ENCODE data around the gene RXFP4.
A peak's percentile ranks its signal among the peaks of the same experiment; 100 is the strongest.

RXFP4 gene

DNA sequence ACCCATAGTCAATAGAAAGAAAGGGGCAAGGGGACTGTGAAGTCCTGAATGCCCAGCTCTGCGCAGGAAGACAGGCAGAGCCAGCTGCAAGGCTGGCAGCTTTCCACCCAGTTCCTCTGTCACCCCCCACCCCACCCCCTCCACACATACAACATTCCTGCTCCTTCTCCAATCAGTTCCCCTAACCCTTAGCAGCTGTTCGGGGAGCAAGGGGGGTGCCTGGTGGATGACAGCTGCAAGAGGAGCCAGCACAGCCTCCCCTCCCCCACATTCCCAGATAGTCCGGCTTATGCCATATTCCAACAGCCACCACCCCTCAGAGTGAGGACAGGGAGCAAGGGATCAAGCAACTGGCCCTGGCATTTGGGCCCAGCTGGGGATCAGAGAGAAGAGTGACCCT, 27.2 kb downstream of the RXFP4 start:
- peak overlapping the region; percentile 71 to 99 (median 76); a peak in 21 of 22 replicates for H3K9ac ChIP-seq
- H3K27me3 ChIP-seq, result no peaks in the 10 kb centered on the region
- no peak for TF ChIP-seq Cebpa-rat (IDR thresholded peaks at IDR 0.05)
- peaks cover 94 to 99% (median 97%) of the 10 kb centered on the region in 10 experiments for H3K4me1 ChIP-seq
- H3K27ac ChIP-seq, result peak overlapping the region; percentile 72 to 100 (median 87); a peak in 21 of 22 replicates
- H4K20me1 ChIP-seq, result peaks cover 79 to 97% (median 93%) of the 10 kb centered on the region in 11 experiments
- peak overlapping the region; percentile 31 to 64 (median 50); a peak in 16 of 20 replicates for H3K4me3 ChIP-seq
- peaks cover 74 to 88% (median 82%) of the 10 kb centered on the region in 11 experiments for H3K36me3 ChIP-seq
- H3K9me3 ChIP-seq (replicated peaks in 1 of 11), result no peaks in the 10 kb centered on the region
- peak overlapping the region; percentile 92 to 100 (median 100) for H3K4me2 ChIP-seq

DNA sequence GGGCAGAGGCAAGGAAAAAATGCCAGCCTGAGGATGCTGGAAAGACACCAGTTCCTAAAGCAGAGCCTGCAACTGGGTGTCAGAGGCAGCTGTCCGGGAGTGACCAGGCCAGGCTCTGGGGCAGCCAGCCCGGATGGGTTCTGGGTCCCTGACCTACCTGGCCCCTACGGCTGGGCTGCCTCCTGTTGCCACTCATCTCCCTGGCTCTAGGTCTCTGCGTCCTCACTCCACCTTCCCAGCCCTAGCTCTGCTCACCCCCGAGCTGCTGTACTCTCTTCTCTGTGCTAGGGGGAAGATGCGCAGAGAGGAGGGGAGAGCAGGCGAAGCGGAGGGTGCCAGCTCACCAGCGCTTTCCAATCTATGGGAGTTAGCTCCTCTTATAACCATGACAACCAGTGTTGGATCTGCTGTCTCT, 27.9 kb downstream of the RXFP4 start:
- H3K4me3 ChIP-seq, result peak overlapping the region in 9 of 10 experiments; percentile 13 to 64 (median 50); a peak in 11 of 20 replicates
- TF ChIP-seq Cebpa-rat (IDR thresholded peaks at IDR 0.05), result no peak
- peak overlapping the region; percentile 92 to 100 (median 100) for H3K4me2 ChIP-seq
- peaks cover 81 to 100% (median 95%) of the 10 kb centered on the region in 11 experiments for H4K20me1 ChIP-seq
- no peaks in the 10 kb centered on the region for H3K9me3 ChIP-seq (replicated peaks in 1 of 11)
- H3K9ac ChIP-seq, result peak overlapping the region; percentile 71 to 99 (median 76)
- peak overlapping the region; percentile 72 to 100 (median 87) for H3K27ac ChIP-seq
- peaks cover 73 to 88% (median 83%) of the 10 kb centered on the region in 11 experiments for H3K36me3 ChIP-seq
- no peaks in the 10 kb centered on the region for H3K27me3 ChIP-seq
- H3K4me1 ChIP-seq, result peaks cover 98 to 100% (median 100%) of the 10 kb centered on the region in 10 experiments

DNA sequence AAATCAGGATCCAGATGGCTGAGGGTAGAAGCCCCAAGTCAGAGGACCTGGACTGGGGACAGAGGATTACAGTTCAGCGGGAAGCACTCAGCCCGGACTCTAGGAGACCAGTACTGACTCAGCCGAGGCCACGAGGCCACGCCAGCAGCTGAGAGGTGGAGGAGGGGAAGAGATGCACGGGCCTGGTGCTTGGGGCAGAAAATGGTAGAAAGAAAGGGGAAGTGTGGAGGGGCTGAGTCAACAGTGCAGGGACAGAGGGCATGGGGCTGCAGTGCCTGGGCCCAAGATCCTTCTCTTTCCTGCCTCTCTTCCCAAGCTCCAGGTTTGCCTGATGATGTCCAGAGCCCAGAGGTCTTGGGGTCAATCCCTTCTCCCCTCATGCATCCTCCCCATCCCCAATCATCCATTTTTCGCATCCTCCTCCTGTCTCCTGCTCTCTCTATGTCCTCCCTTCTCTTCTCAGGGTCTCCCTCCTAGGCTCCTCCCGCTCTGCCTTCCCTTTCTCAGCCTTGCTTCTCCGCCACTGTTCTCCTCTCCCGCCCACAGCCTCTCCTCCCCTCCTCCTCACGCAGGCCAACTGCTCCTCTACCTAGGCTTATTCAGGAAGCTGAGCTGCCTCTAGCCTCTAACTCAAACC, 29.2 kb downstream of the RXFP4 start:
- Histone ChIP-seq H3K9ac (peak overlapping the region; percentile 71 to 99 (median 76)), H3K4me1 (peaks cover 96 to 100% (median 100%) of the 10 kb centered on the region in 10 experiments), H3K9me3 (replicated peaks in 1 of 11) (no peaks in the 10 kb centered on the region), H3K27ac (peak overlapping the region; percentile 72 to 100 (median 87)), H3K27me3 (no peaks in the 10 kb centered on the region), H3K36me3 (peaks cover 60 to 85% (median 74%) of the 10 kb centered on the region in 11 experiments), H3K4me3 (peak overlapping the region in 9 of 10 experiments; percentile 18 to 64 (median 43); a peak in 17 of 20 replicates), H3K4me2 (peak overlapping the region; percentile 92 to 100 (median 100)), H4K20me1 (peaks cover 81 to 100% (median 95%) of the 10 kb centered on the region in 11 experiments)
- TF ChIP-seq Cebpa-rat (IDR thresholded peaks at IDR 0.05), result no peak

DNA sequence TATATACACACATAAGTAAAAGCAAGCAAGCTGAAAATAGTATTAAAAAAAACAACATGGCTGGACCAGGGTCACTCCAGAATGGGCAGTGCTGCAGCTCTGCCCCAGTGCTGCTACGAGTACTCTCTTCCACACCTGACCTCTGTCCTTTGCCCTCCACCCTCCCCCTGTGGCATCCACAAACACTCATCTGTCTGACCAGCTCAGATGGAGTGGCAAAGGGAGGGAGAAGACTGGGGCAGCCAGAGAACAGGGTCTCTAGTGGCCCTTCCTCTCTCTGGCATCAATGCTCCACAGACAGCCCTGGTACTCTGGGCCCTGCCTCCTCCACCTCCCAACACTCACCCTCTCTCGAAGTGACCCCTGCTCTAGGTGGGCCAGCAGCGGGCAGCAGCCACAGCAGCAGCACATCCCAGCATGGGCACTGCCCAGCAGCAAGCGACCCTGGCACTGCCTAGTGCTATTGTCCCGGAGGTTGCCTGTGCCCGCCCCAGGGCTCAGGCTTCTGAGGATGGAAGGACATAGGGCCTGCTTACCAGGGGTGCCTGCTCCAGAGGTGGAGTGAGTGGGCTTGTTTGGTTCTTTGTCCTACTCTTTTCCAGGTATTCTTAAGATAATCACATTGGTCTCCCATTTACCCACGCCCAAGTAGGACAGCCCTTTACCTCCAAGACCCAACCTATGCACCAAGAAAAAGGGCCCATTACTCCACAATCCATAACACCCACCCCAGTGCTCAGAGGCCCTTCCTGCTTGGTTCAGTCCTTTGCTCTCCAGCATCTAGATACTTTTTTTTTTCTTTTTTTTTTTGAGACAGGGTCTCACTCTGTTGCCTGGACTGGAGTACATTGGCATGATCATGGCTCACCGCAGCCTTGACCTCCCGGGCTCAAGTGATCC, 30.7 kb downstream of the RXFP4 start:
- H3K4me2 ChIP-seq, result peak overlapping the region; percentile 92 to 100 (median 100)
- peaks cover 81 to 89% (median 87%) of the 10 kb centered on the region in 10 experiments for H3K4me1 ChIP-seq
- H4K20me1 ChIP-seq, result peaks cover 81 to 100% (median 94%) of the 10 kb centered on the region in 11 experiments
- peak overlapping the region; percentile 63 to 99 (median 76); a peak in 21 of 22 replicates for H3K9ac ChIP-seq
- TF ChIP-seq Cebpa-rat (IDR thresholded peaks at IDR 0.05), result no peak
- peak overlapping the region in 9 of 10 experiments; percentile 2 to 64 (median 39); a peak in 13 of 20 replicates for H3K4me3 ChIP-seq
- H3K36me3 ChIP-seq, result peaks cover 46 to 70% (median 59%) of the 10 kb centered on the region in 11 experiments
- no peaks in the 10 kb centered on the region for H3K9me3 ChIP-seq (replicated peaks in 1 of 11)
- no peaks in the 10 kb centered on the region for H3K27me3 ChIP-seq
- peak overlapping the region; percentile 49 to 100 (median 87); a peak in 21 of 22 replicates for H3K27ac ChIP-seq

DNA sequence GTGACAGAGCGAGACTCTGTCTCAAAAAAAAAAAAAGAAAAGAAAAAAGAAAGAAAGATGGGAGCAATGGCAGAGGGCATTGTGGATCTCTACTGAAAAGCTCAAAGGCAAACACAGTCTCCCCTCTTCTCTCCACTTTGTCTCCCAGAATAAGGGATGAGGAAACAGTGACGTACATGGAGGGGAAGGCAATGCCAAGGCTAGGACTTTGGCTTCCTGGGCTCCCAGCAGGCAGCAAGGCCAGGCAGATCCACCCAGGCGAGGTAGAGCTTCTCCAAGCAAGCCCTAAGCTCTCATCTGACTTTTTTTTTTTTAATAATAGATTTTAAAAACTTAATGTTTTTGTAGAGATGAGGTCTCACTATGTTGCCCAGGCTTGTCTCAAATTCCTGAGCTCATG, 32.3 kb downstream of the RXFP4 start:
- no peaks in the 10 kb centered on the region for H3K27me3 ChIP-seq
- H3K4me1 ChIP-seq, result peaks cover 66 to 74% (median 71%) of the 10 kb centered on the region in 10 experiments
- H3K9me3 ChIP-seq (replicated peaks in 1 of 11), result no peaks in the 10 kb centered on the region
- no peak for TF ChIP-seq Cebpa-rat (IDR thresholded peaks at IDR 0.05)
- H4K20me1 ChIP-seq, result peaks cover 79 to 91% (median 84%) of the 10 kb centered on the region in 11 experiments
- H3K27ac ChIP-seq, result peak overlapping the region; percentile 93 to 100 (median 98); a peak in 19 of 22 replicates
- H3K9ac ChIP-seq, result peak overlapping the region; percentile 95 to 100 (median 98); a peak in 20 of 22 replicates
- H3K4me2 ChIP-seq, result peak overlapping the region; percentile 92 to 100 (median 100)
- peak overlapping the region; percentile 88 to 96 (median 94); a peak in 19 of 20 replicates for H3K4me3 ChIP-seq
- peaks cover 31 to 55% (median 44%) of the 10 kb centered on the region in 11 experiments for H3K36me3 ChIP-seq

DNA sequence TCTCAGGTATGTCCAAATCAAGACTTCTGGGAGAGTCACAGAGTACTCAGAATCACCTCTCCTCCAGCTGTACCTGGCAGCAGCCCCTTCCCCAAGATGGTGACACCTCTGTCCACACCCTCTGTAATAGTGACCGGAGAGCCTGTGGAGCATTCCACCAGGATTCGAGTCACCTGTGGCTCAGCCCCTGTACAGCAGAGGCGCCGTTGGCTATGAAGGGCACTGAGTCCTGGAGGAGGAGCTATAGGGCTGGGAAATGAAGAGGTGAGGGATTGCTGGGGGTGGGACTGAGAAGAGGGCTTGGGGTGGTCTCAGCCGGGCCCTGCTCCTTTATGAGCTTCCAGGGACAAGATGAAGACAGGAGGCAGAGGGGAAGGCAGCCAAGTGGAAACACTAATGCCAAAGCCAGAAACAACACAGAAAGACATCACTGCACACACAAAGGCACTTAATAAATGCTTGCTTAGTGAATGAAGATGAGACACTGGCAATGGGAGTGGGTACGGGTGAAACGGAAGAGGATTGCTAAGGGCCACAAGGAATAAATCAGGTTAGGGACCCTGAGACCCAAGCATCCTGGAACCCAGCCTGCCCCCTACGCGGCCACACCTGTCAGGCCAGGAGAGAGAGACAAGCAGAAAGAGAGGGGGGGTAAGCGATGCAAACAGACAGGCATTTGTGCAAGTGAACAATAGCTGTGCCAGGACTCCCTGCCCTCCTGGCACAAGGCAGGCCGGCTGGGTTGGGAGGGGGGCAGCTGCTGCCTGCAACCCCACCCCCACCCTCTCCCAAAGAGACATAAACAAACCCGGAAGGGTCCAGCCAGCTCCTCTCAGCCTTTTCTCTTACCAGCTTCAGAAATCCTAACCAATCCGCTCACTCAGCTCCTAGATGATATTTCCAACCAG, 33.0 kb downstream of the RXFP4 start:
- peaks cover 72 to 84% (median 77%) of the 10 kb centered on the region in 11 experiments for H4K20me1 ChIP-seq
- peak overlapping the region; percentile 92 to 100 (median 100) for H3K4me2 ChIP-seq
- H3K27me3 ChIP-seq, result no peaks in the 10 kb centered on the region
- no peaks in the 10 kb centered on the region for H3K9me3 ChIP-seq (replicated peaks in 1 of 11)
- peak overlapping the region; percentile 88 to 96 (median 94) for H3K4me3 ChIP-seq
- peaks cover 62 to 74% (median 71%) of the 10 kb centered on the region in 10 experiments for H3K4me1 ChIP-seq
- peak overlapping the region; percentile 95 to 100 (median 98) for H3K9ac ChIP-seq
- peaks cover 23 to 47% (median 36%) of the 10 kb centered on the region in 11 experiments for H3K36me3 ChIP-seq
- no peak for TF ChIP-seq Cebpa-rat (IDR thresholded peaks at IDR 0.05)
- H3K27ac ChIP-seq, result peak overlapping the region; percentile 93 to 100 (median 98); a peak in 20 of 22 replicates

DNA sequence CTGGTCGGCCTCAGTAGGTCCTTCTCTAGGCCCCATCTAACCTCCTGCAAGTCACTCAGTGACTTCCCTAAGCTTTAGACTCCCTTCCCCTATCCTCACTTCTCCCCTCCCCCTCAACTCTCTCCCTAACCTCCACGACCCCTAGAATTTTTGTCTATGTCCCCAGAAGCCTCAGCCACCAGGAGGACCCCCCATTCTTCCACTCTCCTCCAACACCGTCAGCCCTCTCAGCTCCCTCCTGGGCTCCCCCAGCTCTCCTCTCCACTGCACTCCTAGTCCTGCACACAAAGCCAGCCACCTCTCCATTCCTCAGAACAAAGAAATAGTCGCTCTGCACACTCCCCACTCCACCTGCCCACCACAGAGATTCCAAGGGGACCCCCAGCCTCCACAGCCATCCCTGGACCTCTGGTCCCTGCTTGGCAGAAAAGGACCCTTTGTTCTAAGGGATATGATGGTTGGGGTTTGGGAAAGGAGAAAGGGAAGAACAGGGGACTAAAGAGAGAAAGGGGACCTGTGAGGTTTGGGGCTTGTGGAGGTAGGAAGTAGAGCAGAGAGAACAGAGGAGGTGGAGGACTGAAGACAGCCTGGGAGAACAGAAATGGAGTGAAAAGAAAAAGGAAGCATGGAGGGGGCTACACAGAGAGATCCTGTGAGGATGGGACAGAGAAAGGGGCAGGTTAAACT, 34.1 kb downstream of the RXFP4 start:
- peak overlapping the region; percentile 88 to 96 (median 94) for H3K4me3 ChIP-seq
- peak overlapping the region; percentile 93 to 100 (median 98) for H3K27ac ChIP-seq
- H4K20me1 ChIP-seq, result peaks cover 62 to 74% (median 68%) of the 10 kb centered on the region in 11 experiments
- no peaks in the 10 kb centered on the region for H3K27me3 ChIP-seq
- peaks cover 16 to 38% (median 28%) of the 10 kb centered on the region in 11 experiments; a peak in 20 of 22 replicates for H3K36me3 ChIP-seq
- peak overlapping the region; percentile 95 to 100 (median 98) for H3K9ac ChIP-seq
- H3K4me2 ChIP-seq, result peak overlapping the region; percentile 92 to 100 (median 100)
- peaks cover 63 to 74% (median 71%) of the 10 kb centered on the region in 10 experiments for H3K4me1 ChIP-seq
- no peak for TF ChIP-seq Cebpa-rat (IDR thresholded peaks at IDR 0.05)
- no peaks in the 10 kb centered on the region for H3K9me3 ChIP-seq (replicated peaks in 1 of 11)

Data from BLaER1 treated with 17β-estradiol and CSF1 and Interleukin-3, amounts not matched to agents 10 nM and 100 nM (cell line).